ENCODE data around the gene ERO1B.

The ERO1B gene

GRCh38 chr1:236292425-236292824 lies 10.7 kb upstream of the ERO1B start:
- no peak for DNase-seq

GRCh38 chr1:236289492-236290131 lies 7.9 kb upstream of the ERO1B start:
- DNase-seq, result no peak

- no peak for DNase-seq
These were observed 6.8 kb upstream of the ERO1B start for GRCh38 chr1:236288620-236288976.

- DNase-seq, result no peak
These were observed 6.2 kb upstream of the ERO1B start for GRCh38 chr1:236287757-236288619.

GRCh38 chr1:236287356-236287755 lies 5.6 kb upstream of the ERO1B start:
- no peak for DNase-seq

- no peak for DNase-seq
These were observed 2.5 kb upstream of the ERO1B start for GRCh38 chr1:236284291-236284721.

GRCh38 chr1:236282719-236283118 lies 961 bp upstream of the ERO1B start:
- no peak for DNase-seq

GRCh38 chr1:236282425-236282716 lies 613 bp upstream of the ERO1B start:
- DNase-seq, result no peak

- peak; percentile 53 for DNase-seq
These were observed 532 bp downstream of the ERO1B start for GRCh38 chr1:236281198-236281653.

GRCh38 chr1:236280438-236281197 lies 1.1 kb downstream of the ERO1B start:
- no peak for DNase-seq

- DNase-seq, result no peak
These were observed 6.2 kb downstream of the ERO1B start for GRCh38 chr1:236275586-236275985.

GRCh38 chr1:236275061-236275460 lies 6.7 kb downstream of the ERO1B start:
- no peak for DNase-seq

- no peak for DNase-seq
These were observed 8.4 kb downstream of the ERO1B start for GRCh38 chr1:236273358-236273757.

- no peak for DNase-seq
These were observed 12.3 kb downstream of the ERO1B start for GRCh38 chr1:236269439-236269838.

GRCh38 chr1:236261898-236262297 lies 19.9 kb downstream of the ERO1B start:
- no peak for DNase-seq

GRCh38 chr1:236261033-236261432 lies 20.7 kb downstream of the ERO1B start:
- DNase-seq, result no peak

- no peak for DNase-seq
These were observed 22.7 kb downstream of the ERO1B start for GRCh38 chr1:236259043-236259442.

GRCh38 chr1:236258114-236258622 lies 23.6 kb downstream of the ERO1B start:
- no peak for DNase-seq

GRCh38 chr1:236257216-236257615 lies 24.5 kb downstream of the ERO1B start:
- DNase-seq, result no peak

- DNase-seq, result no peak
These were observed 27.7 kb downstream of the ERO1B start for GRCh38 chr1:236253918-236254637.

- DNase-seq, result no peak
These were observed 28.6 kb downstream of the ERO1B start for GRCh38 chr1:236253119-236253518.

GRCh38 chr1:236251587-236251986 lies 30.2 kb downstream of the ERO1B start:
- DNase-seq, result no peak

GRCh38 chr1:236247286-236247685 lies 34.5 kb downstream of the ERO1B start:
- no peak for DNase-seq

Measured in midbrain (tissue), 1 donor.